ENCODE measurements around the gene IRF2.
"Not testable (repeated sequence)": the region's sequence is repeated elsewhere in the genome, so short reads cannot be mapped to it uniquely, and the experiment has no call there.

GRCh38 chr4:184346273-184346672 lies 128.1 kb downstream of the IRF2 start:
- TF ChIP-seq CTCF, POLR2A (IDR thresholded peaks at IDR 0.05): not testable (repeated sequence)
